Measurements from ENCODE around the gene RBM3.

DNA sequence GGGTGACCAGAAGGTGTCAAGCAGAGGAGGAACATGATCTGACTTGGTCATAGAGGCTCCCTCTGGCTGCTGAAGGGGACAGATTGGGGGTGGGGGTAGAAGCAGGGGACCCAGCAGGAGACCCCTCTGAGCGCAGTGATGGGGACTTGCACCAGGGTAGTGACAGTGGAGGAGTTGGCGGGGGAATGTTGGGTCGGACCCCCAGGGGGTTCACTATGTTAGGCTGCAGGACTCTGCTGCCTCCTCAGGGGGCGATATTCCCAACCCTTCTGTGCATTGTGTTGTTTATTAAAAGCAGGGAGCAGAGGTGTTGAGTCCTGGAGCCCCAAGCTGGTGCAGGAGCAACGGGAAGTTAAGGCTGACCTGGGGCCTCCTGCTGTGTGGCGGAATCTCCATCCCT lies 31.8 kb downstream of the RBM3 start:
- TF ChIP-seq TCF7L2 (IDR thresholded peaks at IDR 0.05; ENCODE audit: low read depth, low read length) (no peak), POLR2AphosphoS5 (IDR thresholded peaks at IDR 0.05; ENCODE audit: low read depth, low read length) (no peak), SIN3A (IDR thresholded peaks at IDR 0.05; ENCODE audit: borderline replicate concordance, insufficient read depth, low read depth, low read length) (no peak)
- TF ChIP-seq, protein P1, sequence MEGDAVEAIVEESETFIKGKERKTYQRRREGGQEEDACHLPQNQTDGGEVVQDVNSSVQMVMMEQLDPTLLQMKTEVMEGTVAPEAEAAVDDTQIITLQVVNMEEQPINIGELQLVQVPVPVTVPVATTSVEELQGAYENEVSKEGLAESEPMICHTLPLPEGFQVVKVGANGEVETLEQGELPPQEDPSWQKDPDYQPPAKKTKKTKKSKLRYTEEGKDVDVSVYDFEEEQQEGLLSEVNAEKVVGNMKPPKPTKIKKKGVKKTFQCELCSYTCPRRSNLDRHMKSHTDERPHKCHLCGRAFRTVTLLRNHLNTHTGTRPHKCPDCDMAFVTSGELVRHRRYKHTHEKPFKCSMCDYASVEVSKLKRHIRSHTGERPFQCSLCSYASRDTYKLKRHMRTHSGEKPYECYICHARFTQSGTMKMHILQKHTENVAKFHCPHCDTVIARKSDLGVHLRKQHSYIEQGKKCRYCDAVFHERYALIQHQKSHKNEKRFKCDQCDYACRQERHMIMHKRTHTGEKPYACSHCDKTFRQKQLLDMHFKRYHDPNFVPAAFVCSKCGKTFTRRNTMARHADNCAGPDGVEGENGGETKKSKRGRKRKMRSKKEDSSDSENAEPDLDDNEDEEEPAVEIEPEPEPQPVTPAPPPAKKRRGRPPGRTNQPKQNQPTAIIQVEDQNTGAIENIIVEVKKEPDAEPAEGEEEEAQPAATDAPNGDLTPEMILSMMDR (IDR thresholded peaks at IDR 0.05): no peak
- TF ChIP-seq, protein P2, sequence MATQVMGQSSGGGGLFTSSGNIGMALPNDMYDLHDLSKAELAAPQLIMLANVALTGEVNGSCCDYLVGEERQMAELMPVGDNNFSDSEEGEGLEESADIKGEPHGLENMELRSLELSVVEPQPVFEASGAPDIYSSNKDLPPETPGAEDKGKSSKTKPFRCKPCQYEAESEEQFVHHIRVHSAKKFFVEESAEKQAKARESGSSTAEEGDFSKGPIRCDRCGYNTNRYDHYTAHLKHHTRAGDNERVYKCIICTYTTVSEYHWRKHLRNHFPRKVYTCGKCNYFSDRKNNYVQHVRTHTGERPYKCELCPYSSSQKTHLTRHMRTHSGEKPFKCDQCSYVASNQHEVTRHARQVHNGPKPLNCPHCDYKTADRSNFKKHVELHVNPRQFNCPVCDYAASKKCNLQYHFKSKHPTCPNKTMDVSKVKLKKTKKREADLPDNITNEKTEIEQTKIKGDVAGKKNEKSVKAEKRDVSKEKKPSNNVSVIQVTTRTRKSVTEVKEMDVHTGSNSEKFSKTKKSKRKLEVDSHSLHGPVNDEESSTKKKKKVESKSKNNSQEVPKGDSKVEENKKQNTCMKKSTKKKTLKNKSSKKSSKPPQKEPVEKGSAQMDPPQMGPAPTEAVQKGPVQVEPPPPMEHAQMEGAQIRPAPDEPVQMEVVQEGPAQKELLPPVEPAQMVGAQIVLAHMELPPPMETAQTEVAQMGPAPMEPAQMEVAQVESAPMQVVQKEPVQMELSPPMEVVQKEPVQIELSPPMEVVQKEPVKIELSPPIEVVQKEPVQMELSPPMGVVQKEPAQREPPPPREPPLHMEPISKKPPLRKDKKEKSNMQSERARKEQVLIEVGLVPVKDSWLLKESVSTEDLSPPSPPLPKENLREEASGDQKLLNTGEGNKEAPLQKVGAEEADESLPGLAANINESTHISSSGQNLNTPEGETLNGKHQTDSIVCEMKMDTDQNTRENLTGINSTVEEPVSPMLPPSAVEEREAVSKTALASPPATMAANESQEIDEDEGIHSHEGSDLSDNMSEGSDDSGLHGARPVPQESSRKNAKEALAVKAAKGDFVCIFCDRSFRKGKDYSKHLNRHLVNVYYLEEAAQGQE (IDR thresholded peaks at IDR 0.05; ENCODE audit: insufficient read depth in 1 of 2, low read depth in 2 of 2, low read length in 1 of 2): no peak
